Psoas muscle (tissue), 8 donors: ENCODE measurements around the gene ATE1. TPM values are rescaled to one million over a fixed set of nuclear protein-coding genes. Genes with fewer than 3 reads are reported as not detected.
"Not testable (repeated sequence)": the region's sequence is repeated elsewhere in the genome, so short reads cannot be mapped to it uniquely, and the experiment has no call there.

Experiments
- ATAC-seq, 4 donors: fragments of 200-7000 bp; cut with Tn5 transposase; one replicate each; pipeline ENCODE4 v1.9.1; 2020; ENCODE audit warnings: moderate library complexity in 3 of 4, mild to moderate bottlenecking in 2 of 4
- DNase-seq, 2 donors: peaks; one replicate each; pipeline ENCODE4 v3.0.0-alpha.2; 2020
- H3K27ac ChIP-seq: fragments of 200-600 bp; one replicate; pipeline ENCODE4 v1.8.0; 2022
- H3K27me3 ChIP-seq, 3 donors: fragments of 200-600 bp in 1 of 3; one replicate each; pipeline versions ENCODE4 v1.6.1 to v1.8.0; 2013 to 2022; ENCODE audit warnings: low read length in 2 of 3, mild to moderate bottlenecking in 2 of 3, moderate library complexity in 1 of 3; ENCODE audit not compliant: insufficient read depth in 3 of 3
- H3K36me3 ChIP-seq, 2 donors: fragments of 200-600 bp in 1 of 2; one replicate each; pipeline versions ENCODE4 v1.6.1 to v1.8.0; 2013 to 2022; ENCODE audit warnings: low read depth in 1 of 2, mild to moderate bottlenecking in 1 of 2, moderate library complexity in 1 of 2; ENCODE audit not compliant: insufficient read depth in 1 of 2
- H3K4me1 ChIP-seq: fragments of 200-600 bp; one replicate; pipeline ENCODE4 v1.8.0; 2022
- H3K4me3 ChIP-seq: fragments of 200-600 bp; one replicate; pipeline ENCODE4 v1.8.0; 2022; ENCODE audit warnings: mild to moderate bottlenecking
- H3K9me3 ChIP-seq: fragments of 200-600 bp; one replicate; pipeline ENCODE4 v1.8.0; 2022
- CTCF ChIP-seq: fragments of 200-600 bp; IDR thresholded peaks from one replicate; pipeline ENCODE4 v1.8.0; 2022; ENCODE audit warnings: antibody characterized with exemption
- WGBS, 3 donors: extraction: QIAGEN DNeasy Blood & Tissue Kit; methylation state at CpG; one replicate each; pipeline versions ENCODE4 v1.1.6 to v1.1.7; 2013; 5-methylcytosine and 5-hydroxymethylcytosine counted together
- intact Hi-C, 2 donors: fragments of 100-400 bp; cut with DNase I; formaldehyde crosslinking; loops; one replicate each; pipeline versions ENCODE4 v1.11.0 to v1.14.2; 2022
- polyA plus RNA-seq, 3 donors: library from polyadenylated mRNA; stranded (reverse); fragments of 200-250 nt; gene quantifications; one replicate each; pipeline ENCODE4 v1.2.3, GENCODE V29; 2013
- total RNA-seq, 4 donors: library from RNA; stranded (reverse); fragmentation: NEBNext Ultra II Directional in 2 of 4; extraction: Animal tissue kit (Norgen Biotek cat#: 25700) in 2 of 4; gene quantifications; one replicate each; pipeline versions ENCODE4 v1.2.1 to v1.2.4, GENCODE V29; 2021 to 2023
- donor health status: healthy with polysubstance abuse.
- donor health status: DM: no; HTN: no; CAD: no; lungs with moderate emphysema.
- donor health status: Bipolar disorder and iron deficiency.
- donor health status: healthy.
- donor health status: DM: yes; HTN: yes; CAD: no.
- donor health status: DM: no; HTN: no; CAD: no.
- donor health status: DM: no; HTN: no; CAD: no.
- donor health status: DM: yes; HTN: yes; CAD: no.

Gene ATE1
- total and polyA plus RNA-seq, 7 donors: 11.6 to 36.9 (median 28.4) TPM

- no peaks in the 10 kb centered on the region for H3K4me1 ChIP-seq
- H3K27me3 ChIP-seq: no peaks in the 10 kb centered on the region
- H3K4me3 ChIP-seq: no peak overlapping the region
- 77 to 91% (median 89%) methylated on average over 6 of the region's 6 CpGs for WGBS, 3 donors
- peaks cover 8 to 35% of the 10 kb centered on the region in 2 donors for H3K36me3 ChIP-seq
- H3K9me3 ChIP-seq: no peaks in the 10 kb centered on the region
- no peak for DNase-seq
- peak in 1 of 4 donors; percentile 47 for ATAC-seq
- no peak for TF ChIP-seq CTCF
- no peak overlapping the region for H3K27ac ChIP-seq
- intact Hi-C loops: no loop called here
These were observed 96.6 kb downstream of the ATE1 start for GRCh38 chr10:121831237-121831636.

DNA sequence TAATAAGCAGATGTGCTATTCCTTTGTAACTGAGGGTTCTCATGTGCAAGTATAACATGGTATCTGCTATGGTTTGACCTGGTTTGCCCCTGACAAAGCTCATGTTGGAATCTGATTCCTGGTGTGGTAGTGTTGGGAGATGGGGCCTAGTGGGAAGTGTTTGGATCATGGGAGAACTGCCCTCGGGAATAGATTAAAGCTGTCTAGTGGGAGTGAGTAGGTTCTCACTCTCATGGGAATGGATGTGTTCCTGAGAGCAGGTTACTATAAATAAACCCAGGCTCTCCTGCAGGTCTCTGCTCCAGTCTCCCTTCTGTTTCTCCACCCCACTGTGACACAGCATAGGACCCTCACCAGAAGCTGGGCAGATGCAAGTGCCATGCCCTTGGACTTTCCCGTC is 97.7 kb downstream of the ATE1 start:
- Histone ChIP-seq H3K27me3 (no peaks in the 10 kb centered on the region), H3K4me1 (no peaks in the 10 kb centered on the region), H3K9me3 (no peaks in the 10 kb centered on the region), H3K36me3 (peaks cover 3 to 25% of the 10 kb centered on the region in 2 donors), H3K27ac (no peak overlapping the region), H3K4me3 (no peak overlapping the region)
- intact Hi-C loops: no loop called here
- 68 to 87% (median 70%) methylated on average over 2 of the region's 2 CpGs for WGBS, 3 donors
- no peak for DNase-seq
- TF ChIP-seq CTCF: no peak
- peak in 2 of 4 donors; percentile 66 to 81 for ATAC-seq

DNA sequence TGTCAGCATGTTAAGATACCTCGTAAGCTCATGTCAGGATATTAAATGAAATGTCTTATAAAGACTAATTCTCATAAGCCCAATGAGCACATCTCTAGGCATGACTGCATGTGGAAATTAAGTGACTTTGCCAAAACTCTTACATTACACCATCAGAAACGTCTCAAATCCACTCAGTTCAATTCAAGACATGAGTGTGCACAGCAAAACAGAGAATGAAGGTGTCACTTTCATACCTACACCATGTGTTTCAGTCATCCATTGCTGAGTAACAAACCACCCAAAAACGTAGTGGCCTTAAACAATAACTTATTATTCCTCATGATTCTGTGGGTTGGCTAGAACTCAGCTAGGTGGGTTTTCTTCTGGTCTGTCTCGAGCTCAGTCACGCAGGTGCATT is 99.8 kb downstream of the ATE1 start:
- intact Hi-C loops: no loop called here
- no peak overlapping the region for H3K4me3 ChIP-seq
- WGBS, 3 donors: 85 to 92% (median 90%) methylated on average over 5 of the region's 5 CpGs

DNA sequence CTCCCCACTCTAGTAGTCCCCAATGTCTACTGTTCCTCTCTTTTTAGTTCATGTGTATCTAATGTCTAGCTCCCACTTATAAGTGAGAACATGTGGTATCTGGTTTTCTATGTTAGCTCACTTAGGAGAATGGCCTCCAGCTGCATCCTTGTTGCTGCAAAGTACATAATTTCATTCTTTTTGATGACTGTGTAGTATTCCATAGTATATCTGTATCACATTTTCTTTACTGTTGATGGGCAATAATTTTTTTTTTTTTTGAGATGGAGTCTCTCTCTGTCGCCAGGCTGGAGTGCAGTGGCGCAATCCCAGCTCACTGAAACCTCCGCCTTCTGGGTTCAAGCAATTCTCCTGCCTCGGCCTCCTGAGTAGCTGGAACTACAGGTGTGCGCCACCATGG is 101.1 kb downstream of the ATE1 start:
- DNase-seq, ATAC-seq, H3K36me3 ChIP-seq, H3K9me3 ChIP-seq, H3K27ac ChIP-seq, H3K4me1 ChIP-seq, H3K4me3 ChIP-seq, intact Hi-C loops, H3K27me3 ChIP-seq: not testable (repeated sequence)
- 98% methylated on average over 5 of the region's 5 CpGs for WGBS, 3 donors

More for the DNA sequence above, 99.8 kb downstream of the ATE1 start:
- ATAC-seq (no peak), DNase-seq (no peak)
- Histone ChIP-seq H3K9me3 (no peaks in the 10 kb centered on the region), H3K27me3 (no peaks in the 10 kb centered on the region), H3K4me1 (no peaks in the 10 kb centered on the region), H3K27ac (no peak overlapping the region), H3K36me3 (peaks cover 2 to 13% of the 10 kb centered on the region in 2 donors)
- TF ChIP-seq CTCF: no peak

DNA sequence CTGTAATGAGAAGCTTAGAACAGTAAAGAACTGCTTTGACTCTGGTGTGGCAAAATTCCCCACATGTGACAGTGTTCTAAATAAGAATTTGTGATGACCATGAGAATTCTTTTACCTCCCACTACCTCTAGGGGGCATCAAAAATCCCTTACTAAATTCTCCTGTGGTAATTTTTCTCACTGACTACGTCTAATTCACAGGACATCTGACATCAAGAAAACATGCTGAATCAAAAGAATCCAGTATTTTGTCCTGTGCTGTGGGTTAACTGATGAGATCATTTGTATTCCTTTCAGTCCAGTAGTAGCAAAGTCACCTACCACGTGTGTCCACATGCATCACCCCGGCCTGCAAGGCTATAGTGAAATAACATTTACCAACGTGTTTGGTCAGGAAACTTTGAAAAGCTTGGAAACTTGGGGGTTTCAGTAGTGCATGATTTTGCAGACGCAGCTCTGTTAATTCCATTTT is 103.8 kb downstream of the ATE1 start:
- H3K9me3 ChIP-seq: no peaks in the 10 kb centered on the region
- ATAC-seq (peak; percentile 72 to 91 (median 78)), DNase-seq (no peak)
- H3K4me1 ChIP-seq: no peaks in the 10 kb centered on the region
- intact Hi-C loops: loop anchor here in 1 of 2 donors (5.0 kb wide), 1 partner anchor 248 kb away; no protein-coding TSS in a partner anchor
- WGBS, 3 donors: 66 to 74% (median 67%) methylated on average over 5 of the region's 5 CpGs
- H3K27me3 ChIP-seq: no peaks in the 10 kb centered on the region
- peaks cover 2 to 9% of the 10 kb centered on the region in 2 donors for H3K36me3 ChIP-seq
- TF ChIP-seq CTCF: peak; percentile 60
- H3K4me3 ChIP-seq: no peak overlapping the region
- no peak overlapping the region for H3K27ac ChIP-seq
